Thoracic aorta (tissue), 2 donors: Measurements from ENCODE around the gene NQO1. TPM values are rescaled to one million over a fixed set of nuclear protein-coding genes. Genes with fewer than 3 reads are reported as not detected.

Experiments used
- ATAC-seq: fragments of 150-250 bp; one replicate; pipeline ENCODE4 v1.8.0; 2017; ENCODE audit warnings: low read depth; ENCODE audit not compliant: insufficient number of reproducible peaks, low FRiP score
- DNase-seq: peaks from one replicate; pipeline ENCODE4 v3.0.0-alpha.2; 2020; ENCODE audit warnings: low spot score
- H3K27ac ChIP-seq, 2 donors: fragments of 200-600 bp; sonication (generic); 1 replicate in 1 of 2; 2 replicates in 1 of 2; pipeline ENCODE4 v1.5.1; 2016; ENCODE audit warnings: mild to moderate bottlenecking in 2 of 2, moderate library complexity in 2 of 2
- H3K27me3 ChIP-seq: fragments of 200-600 bp; sonication (generic); replicated peaks from 2 replicates; pipeline ENCODE4 v1.6.0; 2016; ENCODE audit warnings: mild to moderate bottlenecking; ENCODE audit not compliant: insufficient read depth
- H3K36me3 ChIP-seq: fragments of 200-600 bp; sonication (generic); one replicate; pipeline ENCODE4 v1.5.1; 2016
- H3K4me1 ChIP-seq, 2 donors: fragments of 200-600 bp; sonication (generic); 1 replicate in 1 of 2; 2 replicates in 1 of 2; pipeline versions ENCODE4 v1.5.1 to v1.6.0; 2016; ENCODE audit warnings: low read depth in 2 of 2, mild to moderate bottlenecking in 1 of 2; ENCODE audit not compliant: control insufficient read depth in 1 of 2
- H3K4me3 ChIP-seq: fragments of 200-600 bp; sonication (generic); 2 replicates; pipeline ENCODE4 v1.5.1; 2016; ENCODE audit warnings: mild to moderate bottlenecking
- H3K9me3 ChIP-seq: fragments of 200-600 bp; sonication (generic); 2 replicates; pipeline ENCODE4 v1.5.1; 2016
- total RNA-seq, 2 donors: library from RNA; depleted of rRNA; stranded (reverse); fragments of >200 nt; gene quantifications; one replicate each; pipeline versions ENCODE4 v1.1.0 to v1.2.3, GENCODE V29; 2016
- TF ChIP-seq, protein P1 (sequence below): fragments of 200-600 bp; sonication (generic); IDR thresholded peaks from one replicate; pipeline ENCODE4 v1.5.1; 2019; ENCODE audit warnings: antibody characterized with exemption

NQO1 gene
- total RNA-seq, 2 donors from 2014 or later, result 40.2 to 115 TPM

DNA sequence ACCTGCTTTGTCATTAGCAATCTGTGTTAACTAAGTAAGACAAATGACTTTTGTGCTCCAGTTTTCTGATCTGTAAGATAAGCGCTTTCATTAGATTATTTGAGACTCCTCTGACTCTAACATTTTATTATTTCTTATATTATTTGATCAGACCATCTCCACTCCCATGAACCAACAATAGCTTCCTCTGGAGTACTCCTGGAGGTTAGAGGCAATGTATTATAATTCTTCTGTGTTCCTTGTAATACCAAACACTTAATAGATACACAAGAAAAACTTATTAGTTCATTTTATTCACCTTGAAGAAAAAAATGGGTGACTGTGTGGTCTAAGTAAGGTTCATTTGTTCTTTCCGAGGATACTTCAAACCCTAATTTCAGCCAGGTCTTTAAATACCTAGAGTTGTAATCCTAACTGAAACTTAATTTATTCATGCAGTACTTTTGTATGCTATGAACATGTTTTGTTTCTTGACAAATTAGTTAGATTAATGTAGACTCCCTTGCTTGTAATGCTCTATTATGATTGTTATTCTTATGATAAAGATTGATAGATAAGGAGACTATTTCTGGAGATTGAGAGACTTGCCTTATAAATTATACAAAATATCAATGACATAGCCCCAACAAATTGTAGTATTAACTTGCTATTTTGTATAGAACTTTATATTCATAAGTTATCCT lies 53.9 kb downstream of the NQO1 start:
- no peak for ATAC-seq
- Histone ChIP-seq H3K4me3 (no peak overlapping the region), H3K27me3 (no peaks in the 10 kb centered on the region), H3K36me3 (peaks cover 19% of the 10 kb centered on the region), H3K4me1 (peaks cover 0 to 8% of the 10 kb centered on the region in 2 donors), H3K27ac (no peak overlapping the region), H3K9me3 (no peaks in the 10 kb centered on the region)
- TF ChIP-seq, protein P1, sequence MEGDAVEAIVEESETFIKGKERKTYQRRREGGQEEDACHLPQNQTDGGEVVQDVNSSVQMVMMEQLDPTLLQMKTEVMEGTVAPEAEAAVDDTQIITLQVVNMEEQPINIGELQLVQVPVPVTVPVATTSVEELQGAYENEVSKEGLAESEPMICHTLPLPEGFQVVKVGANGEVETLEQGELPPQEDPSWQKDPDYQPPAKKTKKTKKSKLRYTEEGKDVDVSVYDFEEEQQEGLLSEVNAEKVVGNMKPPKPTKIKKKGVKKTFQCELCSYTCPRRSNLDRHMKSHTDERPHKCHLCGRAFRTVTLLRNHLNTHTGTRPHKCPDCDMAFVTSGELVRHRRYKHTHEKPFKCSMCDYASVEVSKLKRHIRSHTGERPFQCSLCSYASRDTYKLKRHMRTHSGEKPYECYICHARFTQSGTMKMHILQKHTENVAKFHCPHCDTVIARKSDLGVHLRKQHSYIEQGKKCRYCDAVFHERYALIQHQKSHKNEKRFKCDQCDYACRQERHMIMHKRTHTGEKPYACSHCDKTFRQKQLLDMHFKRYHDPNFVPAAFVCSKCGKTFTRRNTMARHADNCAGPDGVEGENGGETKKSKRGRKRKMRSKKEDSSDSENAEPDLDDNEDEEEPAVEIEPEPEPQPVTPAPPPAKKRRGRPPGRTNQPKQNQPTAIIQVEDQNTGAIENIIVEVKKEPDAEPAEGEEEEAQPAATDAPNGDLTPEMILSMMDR, result no peak
- no peak for DNase-seq

DNA sequence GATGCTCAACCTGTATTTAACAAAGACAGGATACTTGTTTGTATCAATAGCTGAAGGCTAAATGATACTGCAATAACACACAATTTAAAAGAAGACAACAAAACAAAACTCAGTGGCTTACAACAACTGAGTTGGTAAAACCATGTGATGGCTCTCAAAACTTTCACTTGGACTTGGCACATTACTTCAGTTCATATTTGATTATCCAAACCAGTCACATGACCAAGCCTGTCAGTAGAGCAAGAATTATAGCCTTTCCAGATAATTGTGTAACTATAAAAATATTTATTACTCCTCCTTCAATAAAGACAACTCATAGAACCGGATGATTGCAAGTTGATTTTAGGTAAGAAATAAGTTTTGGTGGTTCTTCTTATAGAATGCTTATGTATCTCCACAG lies 56.8 kb downstream of the NQO1 start:
- peaks cover 7% of the 10 kb centered on the region for H3K36me3 ChIP-seq
- ATAC-seq, result no peak
- no peaks in the 10 kb centered on the region for H3K9me3 ChIP-seq

DNA sequence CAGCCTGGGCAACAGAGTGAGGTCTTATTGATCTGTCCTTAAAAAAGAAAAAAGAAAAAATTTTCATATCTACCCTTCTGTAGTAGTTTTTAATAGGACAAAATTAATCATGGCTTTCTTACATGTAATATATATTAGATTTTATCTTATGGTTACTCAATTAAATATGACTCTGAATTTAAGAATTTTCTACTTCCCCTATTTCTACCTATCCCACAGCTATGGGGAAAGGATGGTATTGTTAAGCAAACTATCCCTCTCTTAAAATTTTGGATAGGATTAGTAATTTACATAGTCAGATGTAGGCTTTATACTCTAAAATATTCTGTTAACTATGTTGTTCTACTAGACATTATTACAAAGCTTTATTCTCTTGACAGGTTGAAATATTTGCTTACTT lies 62.5 kb downstream of the NQO1 start:
- Histone ChIP-seq H3K36me3 (peaks cover 9% of the 10 kb centered on the region), H3K9me3 (no peaks in the 10 kb centered on the region), H3K27me3 (no peaks in the 10 kb centered on the region), H3K27ac (no peak overlapping the region), H3K4me3 (no peak overlapping the region), H3K4me1 (no peaks in the 10 kb centered on the region)
- TF ChIP-seq, protein P1, result no peak
- no peak for ATAC-seq
- no peak for DNase-seq

More for the DNA sequence above, 56.8 kb downstream of the NQO1 start:
- H3K4me1 ChIP-seq, result peaks cover 0 to 8% of the 10 kb centered on the region in 2 donors
- DNase-seq, result no peak
- H3K27me3 ChIP-seq, result no peaks in the 10 kb centered on the region
- TF ChIP-seq, protein P1, result no peak
- no peak overlapping the region for H3K27ac ChIP-seq
- H3K4me3 ChIP-seq, result no peak overlapping the region

DNA sequence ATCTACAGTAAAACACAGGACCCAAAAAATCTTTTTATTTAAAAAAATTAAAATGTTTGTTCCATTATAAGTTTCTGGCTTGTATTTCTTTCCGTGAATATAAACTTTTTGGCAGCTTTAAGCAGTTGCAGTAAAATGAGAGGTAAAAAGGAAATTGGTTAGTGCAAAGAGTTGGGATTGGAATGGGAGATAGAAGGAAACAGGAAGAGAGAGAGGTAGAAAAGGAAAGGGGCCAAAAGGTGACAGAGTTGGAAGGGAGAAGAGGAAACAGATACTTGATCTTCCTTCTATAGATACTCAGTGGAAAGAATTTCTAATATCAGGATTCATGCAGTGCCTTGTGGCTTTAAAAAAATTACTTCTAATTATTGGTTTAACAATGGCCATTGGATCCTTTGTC lies 63.5 kb downstream of the NQO1 start:
- Histone ChIP-seq H3K4me1 (no peaks in the 10 kb centered on the region), H3K27ac (no peak overlapping the region), H3K9me3 (no peaks in the 10 kb centered on the region), H3K36me3 (peaks cover 9% of the 10 kb centered on the region), H3K4me3 (no peak overlapping the region), H3K27me3 (no peaks in the 10 kb centered on the region)
- ATAC-seq (no peak), DNase-seq (no peak)
- TF ChIP-seq, protein P1, result no peak

DNA sequence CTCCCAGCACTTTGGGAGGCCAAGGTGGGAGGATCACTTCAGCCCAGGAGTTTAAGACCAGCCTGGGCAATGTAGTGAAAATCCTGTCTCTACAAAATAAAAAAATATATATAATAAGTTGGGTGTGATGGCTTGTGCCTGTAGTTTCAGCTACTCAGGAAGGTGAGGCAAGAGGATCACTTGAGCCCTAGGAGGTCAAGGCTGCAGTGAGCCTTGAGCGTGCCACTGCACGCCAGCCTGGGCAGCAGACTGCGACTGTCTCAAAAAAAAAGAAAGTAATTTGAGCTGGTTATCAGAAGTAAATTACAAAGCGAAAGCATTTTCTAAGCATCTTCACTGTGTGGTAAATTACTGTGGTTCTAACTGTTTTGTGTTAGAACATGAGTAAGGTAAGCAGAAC lies 66.2 kb downstream of the NQO1 start:
- Histone ChIP-seq H3K36me3 (peaks cover 12% of the 10 kb centered on the region), H3K27ac (no peak overlapping the region), H3K9me3 (no peaks in the 10 kb centered on the region), H3K4me3 (no peak overlapping the region), H3K4me1 (no peaks in the 10 kb centered on the region), H3K27me3 (no peaks in the 10 kb centered on the region)
- TF ChIP-seq, protein P1, result no peak
- ATAC-seq (no peak), DNase-seq (no peak)

Other genes starting within 250 kb of the NQO1 start
- 10 to 100 TPM; 77.3 to 98.6 TPM for gene NFAT5, start 160.6 kb downstream of the NQO1 start, total RNA-seq
- 10 to 100 TPM in 1 of 2 donors, 1 to 10 TPM in 1; 7.0 to 38.9 TPM for gene NOB1, start 28.4 kb upstream of the NQO1 start, total RNA-seq
- gene WWP2, start 35.8 kb upstream of the NQO1 start, total RNA-seq, result 100 to 1,000 TPM; 144 to 146 TPM
- 10 to 100 TPM; 12.4 to 21.9 TPM for gene CLEC18A, start 224.8 kb upstream of the NQO1 start, total RNA-seq